GM23338 (cell line): ENCODE data around the gene SMIM12. TPM values are rescaled to one million over a fixed set of nuclear protein-coding genes. Genes with fewer than 3 reads are reported as not detected.

Experiments used
- ATAC-seq: fragments of 200-7000 bp; cut with Tn5 transposase; 3 replicates; pipeline ENCODE4 v1.9.1; 2020
- DNase-seq: peaks from one replicate; pipeline ENCODE4 v3.0.0-alpha.2; 2015; ENCODE audit warnings: low spot score
- H2AFZ ChIP-seq: fragments of 200-600 bp; sonication (generic); 2 replicates; pipeline ENCODE4 v1.8.0; 2016; ENCODE audit warnings: antibody characterized with exemption, mild to moderate bottlenecking, moderate library complexity
- H3F3A ChIP-seq: fragments of 200-600 bp; sonication (generic); replicated peaks from 2 replicates; pipeline ENCODE4 v1.8.0; 2017; ENCODE audit warnings: antibody characterized with exemption, mixed run types, low read depth
- H3K27ac ChIP-seq: fragments of 200-600 bp; sonication (generic); 2 replicates; pipeline ENCODE4 v1.6.1; 2016; ENCODE audit warnings: low read depth
- H3K27me3 ChIP-seq: fragments of 200-600 bp; sonication (generic); 2 replicates; pipeline ENCODE4 v1.8.0; 2016; ENCODE audit warnings: mild to moderate bottlenecking, mixed run types, moderate library complexity; ENCODE audit not compliant: insufficient read depth
- H3K36me3 ChIP-seq: fragments of 200-600 bp; sonication (generic); 2 replicates; pipeline ENCODE4 v1.8.0; 2016; ENCODE audit warnings: mild to moderate bottlenecking; ENCODE audit not compliant: insufficient read depth
- H3K4me1 ChIP-seq: fragments of 200-600 bp; sonication (generic); 2 replicates; pipeline ENCODE4 v1.8.0; 2016; ENCODE audit warnings: mild to moderate bottlenecking, moderate library complexity; ENCODE audit not compliant: insufficient read depth
- H3K4me2 ChIP-seq: fragments of 200-600 bp; sonication (generic); 2 replicates; pipeline ENCODE4 v1.7.1; 2017; ENCODE audit warnings: mixed run types
- H3K4me3 ChIP-seq: fragments of 200-600 bp; sonication (generic); 2 replicates; pipeline ENCODE4 v1.6.1; 2016; ENCODE audit warnings: mixed run types
- H3K79me2 ChIP-seq: fragments of 200-600 bp; sonication (generic); replicated peaks from 2 replicates; pipeline ENCODE4 v1.8.0; 2017; ENCODE audit warnings: mild to moderate bottlenecking; ENCODE audit not compliant: insufficient read depth
- H3K9me2 ChIP-seq: fragments of 200-600 bp; sonication (generic); 2 replicates; pipeline ENCODE4 v1.8.0; 2017; ENCODE audit not compliant: insufficient read depth
- H4K20me1 ChIP-seq: fragments of 200-600 bp; sonication (generic); replicated peaks from 2 replicates; pipeline ENCODE4 v1.8.0; 2017; ENCODE audit warnings: mild to moderate bottlenecking; ENCODE audit not compliant: insufficient read depth
- H3K27ac Mint-ChIP-seq: 2 replicates; pipeline ENCODE4 v1.8.0; 2020; ENCODE audit warnings: inconsistent platforms, mild to moderate bottlenecking, moderate library complexity, mixed read lengths
- H3K27me3 Mint-ChIP-seq: 3 replicates; pipeline ENCODE4 v1.8.0; 2022; ENCODE audit warnings: low read depth, mild to moderate bottlenecking, moderate library complexity, mixed read lengths, inconsistent platforms; ENCODE audit not compliant: insufficient read depth, poor library complexity
- H3K36me3 Mint-ChIP-seq: 3 replicates; pipeline ENCODE4 v1.8.0; 2021; ENCODE audit warnings: low read depth, mild to moderate bottlenecking, inconsistent platforms, moderate library complexity, mixed read lengths
- H3K4me1 Mint-ChIP-seq: 3 replicates; pipeline ENCODE4 v1.8.0; 2020; ENCODE audit warnings: mild to moderate bottlenecking, inconsistent platforms, mixed read lengths
- H3K4me3 Mint-ChIP-seq: 3 replicates; pipeline ENCODE4 v1.8.0; 2021; ENCODE audit warnings: moderate library complexity, mild to moderate bottlenecking, inconsistent platforms, mixed read lengths
- H3K9me3 Mint-ChIP-seq: 3 replicates; pipeline ENCODE4 v1.8.0; 2020; ENCODE audit warnings: moderate library complexity, mild to moderate bottlenecking, inconsistent platforms, mixed read lengths
- CTCF ChIP-seq, 2 experiments: fragments of 200-600 bp in 1 of 2; sonication (generic) in 1 of 2; conservative IDR thresholded peaks; 2 replicates each; pipeline versions ENCODE4 v1.5.1 to v1.6.1; 2016 to 2017; ENCODE audit warnings: antibody characterized with exemption in 2 of 2, low read depth in 2 of 2, mild to moderate bottlenecking in 2 of 2, moderate library complexity in 1 of 2
- ETS1 ChIP-seq: IDR thresholded peaks from 2 replicates; pipeline ENCODE4 v1.6.1; 2016; ENCODE audit warnings: antibody characterized with exemption
- EZH2 ChIP-seq: fragments of 200-600 bp; sonication (generic); IDR thresholded peaks from one replicate; pipeline ENCODE4 v1.8.0; 2017; ENCODE audit warnings: antibody characterized with exemption, mild to moderate bottlenecking, low read depth; ENCODE audit not compliant: unreplicated experiment
- JUNB ChIP-seq: IDR thresholded peaks from one replicate; pipeline ENCODE4 v1.6.1; 2016; ENCODE audit warnings: antibody characterized with exemption; ENCODE audit not compliant: unreplicated experiment
- POLR2AphosphoS5 ChIP-seq: IDR thresholded peaks from 2 replicates; pipeline ENCODE4 v1.6.1; 2016; ENCODE audit warnings: antibody characterized with exemption, low read depth
- ZNF331 ChIP-seq: fragments of 250-450 bp; sonication (Bioruptor Pico); IDR thresholded peaks from 2 replicates; pipeline ENCODE4 v1.5.0; 2020; ENCODE audit warnings: low read depth, mild to moderate bottlenecking, moderate library complexity
- ZNF462 ChIP-seq: fragments of 250-450 bp; sonication (Bioruptor Pico); IDR thresholded peaks from 2 replicates; pipeline ENCODE4 v1.5.0; 2020; ENCODE audit warnings: mild to moderate bottlenecking, moderate library complexity
- polyA plus RNA-seq: library from polyadenylated mRNA; unstranded; fragments of >200 nt; fragmentation: Nextera tagmentation; extraction: Ambion mirVana; gene quantifications from 2 replicates; pipeline ENCODE4 v1.2.1, GENCODE V29; 2016
- total RNA-seq: library from RNA; depleted of rRNA; stranded (reverse); fragments of >200 nt; shearing (Covaris generic); gene quantifications from 2 replicates; pipeline ENCODE4 v1.2.3, GENCODE V29; 2014

Gene SMIM12
- total and polyA plus RNA-seq, 2 experiments from 2014 or later: 22.7 to 25.3 TPM

GRCh38 chr1:34828611-34829010 is 30.9 kb downstream of the SMIM12 start:
- Histone ChIP-seq H3K4me3 (no peak overlapping the region), H3K27ac (no peak overlapping the region), H3K79me2 (no peaks in the 10 kb centered on the region), H3K9me2 (no peaks in the 10 kb centered on the region), H2AFZ (no peak overlapping the region), H3K27me3 (no peaks in the 10 kb centered on the region), H4K20me1 (no peaks in the 10 kb centered on the region), H3K4me2 (no peak overlapping the region), H3K36me3 (no peaks in the 10 kb centered on the region), H3F3A (no peaks in the 10 kb centered on the region), H3K4me1 (no peaks in the 10 kb centered on the region)
- Mint-ChIP-seq H3K4me3 (no peak overlapping the region), H3K36me3 (no peaks in the 10 kb centered on the region), H3K27ac (no peak overlapping the region), H3K4me1 (no peaks in the 10 kb centered on the region), H3K27me3 (peaks cover 3% of the 10 kb centered on the region), H3K9me3 (no peaks in the 10 kb centered on the region)
- DNase-seq (no peak), ATAC-seq (no peak)
- TF ChIP-seq ZNF331 (CRISPR knock-in tag): no peak
- no peak for TF ChIP-seq EZH2
- no peak for TF ChIP-seq JUNB
- no peak for TF ChIP-seq ETS1
- no peak for TF ChIP-seq CTCF (conservative IDR thresholded peaks at IDR 0.05; ENCODE audit: low read depth in 2 of 2)
- no peak for TF ChIP-seq ZNF462
- no peak for TF ChIP-seq POLR2AphosphoS5
